OCI-LY1 (cell line): ENCODE results near the gene SLAMF9.

Experiments
- EZH2 ChIP-seq: fragments of 200-600 bp; sonication (generic), shearing (Covaris generic); IDR thresholded peaks from 2 replicates; pipeline ENCODE4 v1.8.0; 2017; ENCODE audit warnings: borderline replicate concordance, mixed run types, mild to moderate bottlenecking, antibody characterized with exemption, low read length, moderate library complexity, mixed read lengths
- TF ChIP-seq, protein P1 (sequence below): fragments of 200-600 bp; sonication (generic), shearing (Covaris generic); IDR thresholded peaks from 2 replicates; pipeline ENCODE4 v1.5.1; 2017; ENCODE audit warnings: mild to moderate bottlenecking, antibody characterized with exemption, low read length, moderate library complexity, mixed read lengths

- TF ChIP-seq, protein P1, sequence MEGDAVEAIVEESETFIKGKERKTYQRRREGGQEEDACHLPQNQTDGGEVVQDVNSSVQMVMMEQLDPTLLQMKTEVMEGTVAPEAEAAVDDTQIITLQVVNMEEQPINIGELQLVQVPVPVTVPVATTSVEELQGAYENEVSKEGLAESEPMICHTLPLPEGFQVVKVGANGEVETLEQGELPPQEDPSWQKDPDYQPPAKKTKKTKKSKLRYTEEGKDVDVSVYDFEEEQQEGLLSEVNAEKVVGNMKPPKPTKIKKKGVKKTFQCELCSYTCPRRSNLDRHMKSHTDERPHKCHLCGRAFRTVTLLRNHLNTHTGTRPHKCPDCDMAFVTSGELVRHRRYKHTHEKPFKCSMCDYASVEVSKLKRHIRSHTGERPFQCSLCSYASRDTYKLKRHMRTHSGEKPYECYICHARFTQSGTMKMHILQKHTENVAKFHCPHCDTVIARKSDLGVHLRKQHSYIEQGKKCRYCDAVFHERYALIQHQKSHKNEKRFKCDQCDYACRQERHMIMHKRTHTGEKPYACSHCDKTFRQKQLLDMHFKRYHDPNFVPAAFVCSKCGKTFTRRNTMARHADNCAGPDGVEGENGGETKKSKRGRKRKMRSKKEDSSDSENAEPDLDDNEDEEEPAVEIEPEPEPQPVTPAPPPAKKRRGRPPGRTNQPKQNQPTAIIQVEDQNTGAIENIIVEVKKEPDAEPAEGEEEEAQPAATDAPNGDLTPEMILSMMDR, result no peak
- TF ChIP-seq EZH2, result no peak
Measured at GRCh38 chr1:159940006-159940620, 13.9 kb downstream of the SLAMF9 start.
